ENCODE results near the gene CEP128. TPM values are rescaled to one million over a fixed set of nuclear protein-coding genes. Genes with fewer than 3 reads are reported as not detected.
"Not testable (repeated sequence)": the region's sequence is repeated elsewhere in the genome, so short reads cannot be mapped to it uniquely, and the experiment has no call there.

Gene CEP128
- total RNA-seq, 2 experiments from 2014 or later: 28.9 to 47.4 TPM

DNA sequence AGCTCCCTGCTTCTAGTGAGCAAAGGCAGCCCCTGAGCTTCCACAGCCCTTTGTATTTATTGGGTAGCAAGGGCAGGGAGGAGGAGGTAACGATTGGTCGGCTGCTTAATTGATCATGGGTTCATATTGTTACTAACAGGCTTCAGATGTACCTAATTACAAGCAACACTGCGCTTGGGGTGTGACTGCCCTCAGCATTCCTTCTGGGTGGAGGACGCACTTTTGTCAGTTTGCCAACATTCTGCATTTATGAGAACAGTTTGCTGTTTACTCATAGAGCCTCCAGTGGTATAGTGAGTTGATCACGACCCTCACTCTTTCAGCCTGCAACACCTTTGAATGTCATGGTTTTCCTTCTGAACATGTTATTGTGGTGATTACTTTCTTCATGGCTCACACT lies 23.5 kb upstream of the CEP128 start:
- Mint-ChIP-seq H3K36me3 (peaks cover 1% of the 10 kb centered on the region), H3K4me3 (no peak overlapping the region), H3K9me3 (ENCODE audit: low read depth) (no peaks in the 10 kb centered on the region), H3K27ac (no peak overlapping the region), H3K4me1 (peaks cover 6% of the 10 kb centered on the region), H3K27me3 (peaks cover 25% of the 10 kb centered on the region)
- CTCF ChIA-PET: interaction anchor here (1.4 kb wide), 1 partner anchor 23 kb away, joined by 4 read pairs; no protein-coding TSS in a partner anchor
- no peak for ATAC-seq
- no peak for DNase-seq

DNA sequence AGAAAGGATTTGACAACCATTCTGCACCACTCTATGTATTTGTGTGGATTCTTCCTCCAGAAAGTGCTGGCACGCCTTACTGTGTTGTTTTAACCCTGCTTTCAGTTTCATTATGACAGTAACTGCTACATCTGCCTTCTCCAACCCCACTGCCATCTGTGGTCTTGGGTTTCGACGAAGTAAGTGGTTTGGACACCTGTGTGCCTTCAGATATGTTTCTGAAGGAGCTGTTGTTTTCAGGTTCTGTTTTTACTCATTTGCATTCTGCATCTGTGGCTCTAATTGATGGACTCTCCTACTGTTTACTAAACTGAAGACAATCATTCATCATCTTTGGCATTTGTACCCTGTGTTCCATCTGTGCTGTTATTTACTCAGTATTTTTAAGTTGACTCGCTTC lies 18.0 kb upstream of the CEP128 start:
- peaks cover 50% of the 10 kb centered on the region for H3K4me1 Mint-ChIP-seq
- peaks cover 5% of the 10 kb centered on the region for H3K36me3 Mint-ChIP-seq
- peak; percentile 96 for ATAC-seq
- peak overlapping the region; percentile 87 for H3K27ac Mint-ChIP-seq
- H3K9me3 Mint-ChIP-seq (ENCODE audit: low read depth): no peaks in the 10 kb centered on the region
- H3K4me3 Mint-ChIP-seq: peak overlapping the region; percentile 38
- peaks cover 23% of the 10 kb centered on the region for H3K27me3 Mint-ChIP-seq
- CTCF ChIA-PET: interaction anchor here (0.7 to 7.2 kb wide), 9 partner anchors 17 to 505 kb away, joined by 3 to 149 read pairs (median 4); no protein-coding TSS in a partner anchor
- DNase-seq: peak; percentile 94

DNA sequence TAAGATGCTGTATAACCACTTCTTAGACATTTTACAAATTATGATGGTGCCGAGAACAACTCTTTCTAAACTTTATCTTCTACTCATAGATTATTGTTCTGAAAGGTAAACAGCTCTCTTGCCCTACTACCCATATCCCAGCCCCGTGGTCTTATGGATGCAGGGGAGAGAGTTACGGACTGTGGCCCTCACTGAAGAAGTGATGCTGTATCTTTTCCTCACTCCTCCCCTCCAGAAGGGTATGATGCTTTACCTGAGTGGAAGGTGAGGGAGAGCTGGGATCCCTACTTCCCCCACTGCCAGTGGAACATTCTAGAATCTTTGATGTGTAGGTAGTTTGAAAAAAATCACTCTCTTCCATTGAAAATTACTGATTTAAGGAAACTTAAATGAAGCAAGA lies 17.4 kb upstream of the CEP128 start:
- H3K36me3 Mint-ChIP-seq: peaks cover 5% of the 10 kb centered on the region
- ATAC-seq: no peak
- H3K27me3 Mint-ChIP-seq: peaks cover 24% of the 10 kb centered on the region
- peak overlapping the region; percentile 38 for H3K4me3 Mint-ChIP-seq
- peak overlapping the region; percentile 87 for H3K27ac Mint-ChIP-seq
- peaks cover 52% of the 10 kb centered on the region for H3K4me1 Mint-ChIP-seq
- DNase-seq: no peak
- H3K9me3 Mint-ChIP-seq (ENCODE audit: low read depth): no peaks in the 10 kb centered on the region
- CTCF ChIA-PET: interaction anchor here (1.0 to 7.2 kb wide), 6 partner anchors 16 to 260 kb away, joined by 3 to 149 read pairs (median 6); no protein-coding TSS in a partner anchor

- ATAC-seq (no peak), DNase-seq (no peak)
- H3K4me3 Mint-ChIP-seq: no peak overlapping the region
- peaks cover 52% of the 10 kb centered on the region for H3K4me1 Mint-ChIP-seq
- CTCF ChIA-PET: interaction anchor here (2.5 to 7.2 kb wide), 3 partner anchors 23 to 212 kb away, joined by 8 to 149 read pairs (median 11); no protein-coding TSS in a partner anchor
- no peaks in the 10 kb centered on the region for H3K9me3 Mint-ChIP-seq (ENCODE audit: low read depth)
- H3K27me3 Mint-ChIP-seq: peaks cover 24% of the 10 kb centered on the region
- peaks cover 5% of the 10 kb centered on the region for H3K36me3 Mint-ChIP-seq
- H3K27ac Mint-ChIP-seq: peak overlapping the region; percentile 69
Observed at GRCh38 chr14:80958226-80958625, 16.7 kb upstream of the CEP128 start.

DNA sequence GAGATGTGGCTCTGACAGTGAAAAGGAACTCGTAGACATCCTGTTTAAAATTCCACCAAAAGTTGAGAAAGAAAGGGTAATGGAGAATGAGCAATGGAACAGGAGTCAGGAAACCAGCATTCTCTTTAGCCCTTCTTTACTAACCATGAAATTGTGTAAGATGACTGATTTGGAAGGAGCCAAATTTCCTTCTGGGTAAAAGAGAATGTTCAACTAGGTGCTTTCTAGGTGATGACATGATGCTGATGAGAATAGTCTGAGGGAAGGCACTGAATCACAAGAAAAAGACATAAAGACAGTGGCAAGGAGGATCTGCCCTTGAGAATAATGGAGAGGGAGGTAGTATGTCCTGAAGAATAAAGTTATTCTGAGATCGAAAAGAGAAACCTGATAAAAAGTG lies 16.1 kb upstream of the CEP128 start:
- no peak for DNase-seq
- CTCF ChIA-PET: interaction anchor here (0.7 to 7.2 kb wide), 5 partner anchors 9 to 212 kb away, joined by 3 to 149 read pairs (median 8); partner anchors contain the start of gene CEP128
- H3K9me3 Mint-ChIP-seq (ENCODE audit: low read depth): no peaks in the 10 kb centered on the region
- no peak overlapping the region for H3K27ac Mint-ChIP-seq
- H3K4me1 Mint-ChIP-seq: peaks cover 52% of the 10 kb centered on the region
- H3K36me3 Mint-ChIP-seq: peaks cover 5% of the 10 kb centered on the region
- no peak for ATAC-seq
- peaks cover 24% of the 10 kb centered on the region for H3K27me3 Mint-ChIP-seq
- H3K4me3 Mint-ChIP-seq: no peak overlapping the region

DNA sequence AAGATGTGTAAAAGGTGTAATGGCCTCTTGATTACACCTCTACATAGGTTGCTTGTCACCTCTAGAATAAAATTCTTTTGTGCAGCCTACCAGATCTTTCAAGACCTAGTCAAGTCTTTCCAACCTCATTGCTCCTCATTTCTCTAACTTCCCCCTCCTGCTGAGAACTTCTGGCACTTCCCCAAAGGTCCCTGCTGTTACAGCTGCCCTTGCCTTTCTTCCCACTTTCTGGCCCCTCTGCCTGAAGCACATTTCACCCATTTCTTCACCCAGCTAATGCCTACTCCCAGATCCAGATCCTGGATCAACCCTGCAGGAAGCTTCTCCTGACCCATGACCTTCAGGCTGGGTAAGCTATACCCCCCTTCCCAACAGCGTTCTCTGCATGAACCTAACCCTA lies 15.4 kb upstream of the CEP128 start:
- no peak overlapping the region for H3K27ac Mint-ChIP-seq
- H3K27me3 Mint-ChIP-seq: peaks cover 26% of the 10 kb centered on the region
- H3K9me3 Mint-ChIP-seq (ENCODE audit: low read depth): no peaks in the 10 kb centered on the region
- CTCF ChIA-PET: interaction anchor here (0.7 to 7.2 kb wide), 3 partner anchors 10 to 30 kb away, joined by 3 to 149 read pairs (median 4); partner anchors contain the start of gene CEP128
- H3K36me3 Mint-ChIP-seq: peaks cover 5% of the 10 kb centered on the region
- peaks cover 52% of the 10 kb centered on the region for H3K4me1 Mint-ChIP-seq
- DNase-seq (no peak), ATAC-seq (no peak)
- no peak overlapping the region for H3K4me3 Mint-ChIP-seq

DNA sequence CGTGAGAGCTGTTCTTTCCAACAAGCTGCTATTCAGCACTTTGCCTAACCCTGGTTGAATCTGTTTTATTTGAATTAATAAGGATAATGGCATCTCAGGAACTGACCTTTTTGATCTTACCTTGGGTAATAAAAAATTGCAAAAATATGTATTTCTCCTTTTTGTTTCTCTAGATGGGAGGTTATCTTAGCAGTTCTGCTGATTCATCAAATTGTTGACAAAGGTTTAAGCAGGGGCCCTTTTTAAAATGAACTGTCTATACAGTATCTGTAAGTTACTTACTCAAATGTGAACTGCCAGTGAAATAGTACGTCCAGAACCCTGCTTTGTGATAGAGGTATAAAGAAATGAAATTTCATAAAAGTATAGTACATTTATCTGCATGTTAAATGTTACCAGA lies 14.6 kb upstream of the CEP128 start:
- DNase-seq (no peak), ATAC-seq (no peak)
- H3K4me3 Mint-ChIP-seq: no peak overlapping the region
- H3K27ac Mint-ChIP-seq: no peak overlapping the region
- H3K36me3 Mint-ChIP-seq: peaks cover 4% of the 10 kb centered on the region
- CTCF ChIA-PET: interaction anchor here (0.7 to 7.2 kb wide), 10 partner anchors 10 to 515 kb away, joined by 3 to 149 read pairs (median 7); partner anchors contain the start of gene CEP128
- peaks cover 51% of the 10 kb centered on the region for H3K4me1 Mint-ChIP-seq
- H3K27me3 Mint-ChIP-seq: peaks cover 31% of the 10 kb centered on the region
- no peaks in the 10 kb centered on the region for H3K9me3 Mint-ChIP-seq (ENCODE audit: low read depth)

- peak within 1 kb of the TSS; percentile 72 for H3K4me3 Mint-ChIP-seq
- CTCF ChIA-PET: interaction anchor here (0.7 to 7.2 kb wide), 13 partner anchors 9 to 515 kb away, joined by 3 to 149 read pairs (median 5); partner anchors contain the start of gene CEP128
- ATAC-seq (no peak), DNase-seq (no peak)
- H3K27ac Mint-ChIP-seq: peak within 1 kb of the TSS; percentile 70
- peaks cover 49% of the 10 kb centered on the region for H3K4me1 Mint-ChIP-seq
- H3K9me3 Mint-ChIP-seq (ENCODE audit: low read depth): no peaks in the 10 kb centered on the region
- peaks cover 4% of the 10 kb centered on the region for H3K36me3 Mint-ChIP-seq
- H3K27me3 Mint-ChIP-seq: peaks cover 31% of the 10 kb centered on the region
Observed at GRCh38 chr14:80955416-80955941, 13.9 kb upstream of the CEP128 start, which contains the start of gene TSHR. Gene TSHR (plus strand): TSS chr14:80955621. CDS start chr14:80955681, 60 bp downstream.

GRCh38 chr14:80954687-80955299 lies 13.3 kb upstream of the CEP128 start:
- H3K9me3 Mint-ChIP-seq (ENCODE audit: low read depth): no peaks in the 10 kb centered on the region
- peak overlapping the region; percentile 70 for H3K27ac Mint-ChIP-seq
- H3K4me3 Mint-ChIP-seq: peak overlapping the region; percentile 72
- peak; percentile 82 for DNase-seq
- H3K4me1 Mint-ChIP-seq: peaks cover 43% of the 10 kb centered on the region
- peaks cover 4% of the 10 kb centered on the region for H3K36me3 Mint-ChIP-seq
- CTCF ChIA-PET: interaction anchor here (0.8 to 7.2 kb wide), 11 partner anchors 13 to 516 kb away, joined by 3 to 149 read pairs (median 6); partner anchors contain the start of gene CEP128
- ATAC-seq: peak; percentile 50
- H3K27me3 Mint-ChIP-seq: peaks cover 33% of the 10 kb centered on the region

DNA sequence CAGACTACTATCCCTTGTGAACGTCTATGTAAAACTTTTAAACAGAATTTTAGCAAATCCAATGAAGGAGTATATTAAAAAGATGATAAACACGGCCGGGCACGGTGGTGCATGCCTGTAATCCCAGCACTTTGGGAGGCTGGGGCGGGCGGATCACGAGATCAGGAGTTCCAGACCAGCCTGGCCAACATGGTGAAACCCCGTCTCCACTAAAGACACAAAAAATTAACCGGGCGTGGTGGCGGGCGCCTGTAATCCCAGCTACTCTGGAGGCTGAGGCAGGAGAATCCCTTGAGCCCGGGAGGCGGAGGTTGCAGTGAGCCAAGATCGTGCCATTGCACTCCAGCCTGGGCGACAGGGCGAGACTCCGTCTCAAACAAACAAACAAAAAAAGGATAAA lies 11.7 kb upstream of the CEP128 start:
- ATAC-seq; H3K9me3 Mint-ChIP-seq (ENCODE audit: low read depth); H3K36me3 Mint-ChIP-seq; H3K4me3 Mint-ChIP-seq; H3K27ac Mint-ChIP-seq; DNase-seq: not testable (repeated sequence)
- CTCF ChIA-PET: interaction anchor here (1.2 to 7.2 kb wide), 2 partner anchors 25 to 34 kb away, joined by 3 to 149 read pairs; no protein-coding TSS in a partner anchor
- peaks cover 27% of the 10 kb centered on the region for H3K4me1 Mint-ChIP-seq
- H3K27me3 Mint-ChIP-seq: peaks cover 36% of the 10 kb centered on the region

GRCh38 chr14:80951491-80951890 lies 10.0 kb upstream of the CEP128 start:
- Mint-ChIP-seq H3K4me1 (peaks cover 18% of the 10 kb centered on the region), H3K27ac (no peak overlapping the region), H3K4me3 (no peak overlapping the region), H3K36me3 (peaks cover 2% of the 10 kb centered on the region), H3K9me3 (ENCODE audit: low read depth) (no peaks in the 10 kb centered on the region), H3K27me3 (peaks cover 30% of the 10 kb centered on the region)
- ATAC-seq: no peak
- CTCF ChIA-PET: interaction anchor here (0.8 kb wide), 1 partner anchor 36 kb away, joined by 5 read pairs; no protein-coding TSS in a partner anchor
- DNase-seq: no peak

DNA sequence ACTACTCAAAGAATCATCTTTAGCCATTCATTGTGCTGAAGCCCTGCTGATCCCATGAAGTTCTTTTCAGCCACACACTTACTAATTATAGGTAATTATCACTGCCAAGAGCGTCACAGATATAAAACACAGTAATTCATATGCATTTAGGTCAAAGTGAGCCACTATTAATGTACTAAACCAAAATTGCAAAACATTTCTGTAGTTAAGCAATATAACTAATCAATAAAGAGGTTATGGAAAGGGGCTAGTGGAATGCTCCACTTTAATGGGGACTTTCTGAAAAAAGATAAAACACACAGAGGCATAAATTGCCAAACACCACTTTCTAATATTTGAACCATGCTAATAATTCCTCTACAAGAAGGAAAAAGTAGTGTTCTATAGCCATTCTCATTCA lies 6.8 kb upstream of the CEP128 start:
- Mint-ChIP-seq H3K4me1 (peaks cover 7% of the 10 kb centered on the region), H3K36me3 (peaks cover 4% of the 10 kb centered on the region), H3K27me3 (peaks cover 14% of the 10 kb centered on the region), H3K27ac (no peak overlapping the region), H3K4me3 (no peak overlapping the region), H3K9me3 (ENCODE audit: low read depth) (no peaks in the 10 kb centered on the region)
- no peak for DNase-seq
- CTCF ChIA-PET: no interaction called here
- no peak for ATAC-seq

GRCh38 chr14:80946797-80947196 lies 5.3 kb upstream of the CEP128 start:
- no peak overlapping the region for H3K27ac Mint-ChIP-seq
- no peak overlapping the region for H3K4me3 Mint-ChIP-seq
- CTCF ChIA-PET: interaction anchor here (1.0 to 1.5 kb wide), 2 partner anchors 9 to 41 kb away, joined by 3 to 4 read pairs; partner anchors contain the start of gene TSHR
- ATAC-seq (no peak), DNase-seq (no peak)
- no peaks in the 10 kb centered on the region for H3K9me3 Mint-ChIP-seq (ENCODE audit: low read depth)
- peaks cover 4% of the 10 kb centered on the region for H3K36me3 Mint-ChIP-seq
- H3K4me1 Mint-ChIP-seq: peaks cover 20% of the 10 kb centered on the region
- peaks cover 12% of the 10 kb centered on the region for H3K27me3 Mint-ChIP-seq

All from activated CD8-positive, alpha-beta memory T cell treated with anti-CD3 and anti-CD28 coated beads, Interleukin-2, amount 10 ng/mL, durations not matched to agents 7 days and 5 days (primary cell).